OCI-LY1 (cell line): ENCODE results near the gene DIP2A.

Experiments used
- H2AFZ ChIP-seq: fragments of 200-600 bp; sonication (generic), shearing (Covaris generic); 2 replicates; pipeline ENCODE4 v1.6.0; 2014; ENCODE audit warnings: antibody characterized with exemption, mild to moderate bottlenecking, low read length
- H3F3A ChIP-seq: fragments of 200-600 bp; sonication (generic), shearing (Covaris generic); 2 replicates; pipeline ENCODE4 v1.6.0; 2014; ENCODE audit warnings: mild to moderate bottlenecking, antibody characterized with exemption, low read length, moderate library complexity; ENCODE audit not compliant: insufficient read depth
- H3K27ac ChIP-seq: fragments of 200-600 bp; sonication (generic); 2 replicates; pipeline ENCODE4 v1.5.1; 2014; ENCODE audit warnings: low read length, mixed run types, mild to moderate bottlenecking, low read depth; ENCODE audit not compliant: poor library complexity, severe bottlenecking
- H3K27me3 ChIP-seq: fragments of 200-600 bp; sonication (generic); 2 replicates; pipeline ENCODE4 v1.6.0; 2014; ENCODE audit warnings: antibody characterized with exemption, mild to moderate bottlenecking, low read length, moderate library complexity; ENCODE audit not compliant: insufficient read depth
- H3K36me3 ChIP-seq: fragments of 200-600 bp; sonication (generic); 2 replicates; pipeline ENCODE4 v1.6.1; 2014; ENCODE audit warnings: mild to moderate bottlenecking, antibody characterized with exemption, low read length, moderate library complexity, mixed read lengths; ENCODE audit not compliant: insufficient read depth
- H3K4me1 ChIP-seq: fragments of 200-600 bp; sonication (generic); 2 replicates; pipeline ENCODE4 v1.5.1; 2014; ENCODE audit warnings: mild to moderate bottlenecking, low read length, moderate library complexity; ENCODE audit not compliant: insufficient read depth, severe bottlenecking
- H3K4me2 ChIP-seq: fragments of 200-600 bp; sonication (generic), shearing (Covaris generic); 2 replicates; pipeline ENCODE4 v1.6.1; 2014; ENCODE audit warnings: low read length
- H3K4me3 ChIP-seq: fragments of 200-600 bp; sonication (generic); 2 replicates; pipeline ENCODE4 v1.5.1; 2014; ENCODE audit warnings: low read length, low read depth, mild to moderate bottlenecking, mixed read lengths; ENCODE audit not compliant: poor library complexity, severe bottlenecking
- H3K79me2 ChIP-seq: fragments of 200-600 bp; shearing (Covaris generic); 2 replicates; pipeline ENCODE4 v1.6.1; 2016; ENCODE audit warnings: mixed run types, low read length, mixed read lengths; ENCODE audit not compliant: insufficient read depth
- H3K9ac ChIP-seq: fragments of 200-600 bp; sonication (generic), shearing (Covaris generic); 2 replicates; pipeline ENCODE4 v1.6.1; 2014; ENCODE audit warnings: mild to moderate bottlenecking, low read length, mixed read lengths
- H3K9me2 ChIP-seq: fragments of 200-600 bp; sonication (generic), shearing (Covaris generic); 2 replicates; pipeline ENCODE4 v1.6.1; 2014; ENCODE audit warnings: low read depth, mild to moderate bottlenecking, low read length, mixed read lengths
- H3K9me3 ChIP-seq: fragments of 200-600 bp; shearing (Covaris generic); 2 replicates; pipeline ENCODE4 v1.6.1; 2014; ENCODE audit warnings: low read length, mixed read lengths
- H4K20me1 ChIP-seq: fragments of 200-600 bp; sonication (generic), shearing (Covaris generic); 2 replicates; pipeline ENCODE4 v1.6.0; 2016; ENCODE audit warnings: mild to moderate bottlenecking, low read length; ENCODE audit not compliant: insufficient read depth
- EZH2 ChIP-seq: fragments of 200-600 bp; sonication (generic), shearing (Covaris generic); IDR thresholded peaks from 2 replicates; pipeline ENCODE4 v1.8.0; 2017; ENCODE audit warnings: borderline replicate concordance, mixed run types, mild to moderate bottlenecking, antibody characterized with exemption, low read length, moderate library complexity, mixed read lengths
- TF ChIP-seq, protein P1 (sequence below): fragments of 200-600 bp; sonication (generic), shearing (Covaris generic); IDR thresholded peaks from 2 replicates; pipeline ENCODE4 v1.5.1; 2017; ENCODE audit warnings: mild to moderate bottlenecking, antibody characterized with exemption, low read length, moderate library complexity, mixed read lengths

DIP2A gene

DNA sequence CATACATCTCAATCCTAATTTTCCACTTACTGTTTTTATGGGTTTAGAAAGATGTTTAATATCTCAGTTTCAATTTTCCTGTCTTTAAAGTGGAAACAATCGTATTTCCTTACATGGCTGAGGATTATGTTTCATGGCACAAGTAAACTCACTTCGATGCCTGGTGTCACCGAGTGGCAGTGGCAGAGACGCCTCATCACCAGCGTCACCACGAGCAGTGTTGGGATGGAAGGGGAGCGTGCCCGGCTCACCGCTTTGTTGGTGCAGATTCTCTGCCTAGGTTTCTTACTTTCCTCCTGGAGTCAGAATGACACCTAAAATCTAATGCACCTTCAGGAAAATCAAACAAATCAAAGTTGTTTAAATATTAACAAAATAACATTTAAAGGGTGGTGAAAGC lies 48.2 kb upstream of the DIP2A start:
- H3K79me2 ChIP-seq, result no peaks in the 10 kb centered on the region
- H3K4me3 ChIP-seq, result no peak overlapping the region
- no peak overlapping the region for H2AFZ ChIP-seq
- H4K20me1 ChIP-seq, result no peaks in the 10 kb centered on the region
- no peaks in the 10 kb centered on the region for H3K27me3 ChIP-seq
- H3K4me1 ChIP-seq, result no peaks in the 10 kb centered on the region
- no peak for TF ChIP-seq EZH2
- TF ChIP-seq, protein P1, sequence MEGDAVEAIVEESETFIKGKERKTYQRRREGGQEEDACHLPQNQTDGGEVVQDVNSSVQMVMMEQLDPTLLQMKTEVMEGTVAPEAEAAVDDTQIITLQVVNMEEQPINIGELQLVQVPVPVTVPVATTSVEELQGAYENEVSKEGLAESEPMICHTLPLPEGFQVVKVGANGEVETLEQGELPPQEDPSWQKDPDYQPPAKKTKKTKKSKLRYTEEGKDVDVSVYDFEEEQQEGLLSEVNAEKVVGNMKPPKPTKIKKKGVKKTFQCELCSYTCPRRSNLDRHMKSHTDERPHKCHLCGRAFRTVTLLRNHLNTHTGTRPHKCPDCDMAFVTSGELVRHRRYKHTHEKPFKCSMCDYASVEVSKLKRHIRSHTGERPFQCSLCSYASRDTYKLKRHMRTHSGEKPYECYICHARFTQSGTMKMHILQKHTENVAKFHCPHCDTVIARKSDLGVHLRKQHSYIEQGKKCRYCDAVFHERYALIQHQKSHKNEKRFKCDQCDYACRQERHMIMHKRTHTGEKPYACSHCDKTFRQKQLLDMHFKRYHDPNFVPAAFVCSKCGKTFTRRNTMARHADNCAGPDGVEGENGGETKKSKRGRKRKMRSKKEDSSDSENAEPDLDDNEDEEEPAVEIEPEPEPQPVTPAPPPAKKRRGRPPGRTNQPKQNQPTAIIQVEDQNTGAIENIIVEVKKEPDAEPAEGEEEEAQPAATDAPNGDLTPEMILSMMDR, result no peak
- peaks cover 41% of the 10 kb centered on the region; the same call in 1 of the 2 replicates for H3K36me3 ChIP-seq
- no peaks in the 10 kb centered on the region for H3K9me2 ChIP-seq
- H3K4me2 ChIP-seq, result no peak overlapping the region
- H3K27ac ChIP-seq, result no peak overlapping the region
- H3K9ac ChIP-seq, result no peak overlapping the region
- H3K9me3 ChIP-seq, result no peaks in the 10 kb centered on the region
- H3F3A ChIP-seq, result no peaks in the 10 kb centered on the region

GRCh38 chr21:46411236-46411635 lies 47.5 kb upstream of the DIP2A start:
- H3K9me2 ChIP-seq, result no peaks in the 10 kb centered on the region
- H3K27ac ChIP-seq, result no peak overlapping the region
- no peaks in the 10 kb centered on the region for H3F3A ChIP-seq
- no peak overlapping the region for H3K4me2 ChIP-seq
- H3K9ac ChIP-seq, result no peak overlapping the region
- H3K4me1 ChIP-seq, result no peaks in the 10 kb centered on the region
- H3K27me3 ChIP-seq, result no peaks in the 10 kb centered on the region
- TF ChIP-seq EZH2, result no peak
- TF ChIP-seq, protein P1, result no peak
- H3K4me3 ChIP-seq, result no peak overlapping the region
- H4K20me1 ChIP-seq, result no peaks in the 10 kb centered on the region
- H3K36me3 ChIP-seq, result peaks cover 43% of the 10 kb centered on the region; the same call in 1 of the 2 replicates
- no peaks in the 10 kb centered on the region for H3K9me3 ChIP-seq
- H2AFZ ChIP-seq, result no peak overlapping the region
- H3K79me2 ChIP-seq, result no peaks in the 10 kb centered on the region

DNA sequence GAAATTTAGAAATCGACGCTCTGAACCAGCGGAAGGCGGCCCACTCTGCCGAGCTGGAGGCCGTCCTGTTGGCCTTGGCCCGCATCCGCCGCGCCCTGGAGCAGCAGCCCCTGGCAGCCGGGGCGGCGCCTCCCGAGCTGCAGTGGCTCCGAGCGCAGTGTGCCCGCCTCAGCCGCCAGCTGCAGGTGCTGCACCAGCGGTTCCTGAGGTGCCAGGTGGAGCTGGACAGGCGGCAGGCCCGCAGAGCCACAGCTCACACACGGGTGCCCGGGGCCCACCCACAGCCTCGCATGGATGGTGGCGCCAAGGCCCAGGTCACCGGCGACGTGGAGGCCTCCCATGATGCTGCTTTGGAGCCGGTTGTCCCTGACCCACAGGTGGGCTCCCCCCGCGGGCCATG lies 47.0 kb upstream of the DIP2A start:
- Histone ChIP-seq H3K36me3 (peaks cover 43% of the 10 kb centered on the region; the same call in 1 of the 2 replicates), H4K20me1 (no peaks in the 10 kb centered on the region)

More for the DNA sequence above, 47.0 kb upstream of the DIP2A start:
- no peaks in the 10 kb centered on the region for H3K27me3 ChIP-seq
- no peaks in the 10 kb centered on the region for H3K9me2 ChIP-seq
- no peak overlapping the region for H3K9ac ChIP-seq
- no peak overlapping the region for H3K27ac ChIP-seq
- no peak for TF ChIP-seq EZH2
- TF ChIP-seq, protein P1, result no peak
- H3F3A ChIP-seq, result no peaks in the 10 kb centered on the region
- H3K4me3 ChIP-seq, result no peak overlapping the region
- H2AFZ ChIP-seq, result no peak overlapping the region
- H3K4me1 ChIP-seq, result no peaks in the 10 kb centered on the region
- no peaks in the 10 kb centered on the region for H3K9me3 ChIP-seq
- no peak overlapping the region for H3K4me2 ChIP-seq
- no peaks in the 10 kb centered on the region for H3K79me2 ChIP-seq
